Brain pericyte (primary cell): ENCODE measurements around the gene DCT.

Experiments used
- DNase-seq: peaks from one replicate; pipeline ENCODE4 v3.0.0-alpha.2; 2012; ENCODE audit warnings: low read depth, low spot score

Gene DCT

GRCh38 chr13:94395860-94396259 is 83.6 kb downstream of the DCT start:
- DNase-seq: no peak

- DNase-seq: no peak
Observed at GRCh38 chr13:94394723-94395122, 84.8 kb downstream of the DCT start.

- DNase-seq: no peak
Observed at GRCh38 chr13:94390881-94391280, 88.6 kb downstream of the DCT start.

DNA sequence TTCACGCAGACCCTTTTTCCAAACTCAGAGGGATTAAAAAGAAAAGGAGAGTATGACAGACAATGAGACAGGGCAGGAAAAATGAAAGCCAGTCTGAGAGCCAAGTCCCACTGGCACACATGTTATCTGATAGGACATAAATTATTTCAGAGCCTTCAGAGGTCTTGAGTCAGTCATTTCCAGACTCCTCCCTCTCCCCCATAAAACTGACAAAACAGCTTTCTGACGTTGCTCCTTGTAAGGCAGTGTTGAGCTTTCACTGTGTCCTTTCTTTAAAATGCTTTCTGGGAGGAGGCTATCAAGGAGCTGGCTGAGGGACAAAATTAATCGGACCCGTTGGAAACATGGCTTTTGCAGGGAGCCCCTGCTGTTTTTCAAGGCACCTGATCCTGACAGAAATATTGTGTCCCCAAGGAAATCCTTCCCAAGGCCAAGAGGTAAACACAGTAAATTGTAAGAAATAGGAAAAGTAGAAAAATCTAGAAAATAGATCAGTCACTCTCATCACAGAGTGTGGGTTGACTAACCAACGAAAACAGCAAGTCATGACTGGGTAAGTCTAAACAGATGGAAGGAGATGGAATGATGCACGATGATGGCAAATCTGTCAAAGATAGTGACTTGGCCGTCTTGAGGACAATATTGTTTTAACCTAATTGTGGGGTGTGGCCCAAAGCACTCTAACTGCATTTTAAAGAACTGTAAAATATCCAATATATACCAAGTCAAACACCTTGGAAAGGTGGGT is 89.7 kb downstream of the DCT start:
- DNase-seq: no peak

DNA sequence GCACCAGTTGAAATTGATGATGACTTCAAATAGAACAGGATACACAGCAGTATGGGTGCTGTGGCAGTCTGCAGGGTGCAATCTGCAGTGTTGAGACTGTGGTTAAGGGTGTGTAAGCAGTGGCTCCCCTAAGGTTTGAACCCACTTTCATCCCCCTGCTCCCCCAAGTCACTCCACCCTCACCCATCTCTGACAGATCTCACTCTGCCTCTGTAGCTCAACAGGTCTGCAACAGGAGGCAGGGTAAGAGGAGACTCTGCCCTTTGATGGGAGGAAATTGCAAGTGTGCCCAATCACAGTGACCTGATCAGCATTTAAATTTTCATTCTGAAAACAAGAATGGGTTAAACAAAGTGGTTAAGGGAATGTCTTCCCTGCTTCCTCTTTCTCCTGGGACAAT is 92.4 kb downstream of the DCT start:
- no peak for DNase-seq
